ENCODE results near the gene PADI6.

GRCh38 chr1:17348593-17349234 is 23.3 kb upstream of the PADI6 start:
- TF ChIP-seq CTCF (IDR thresholded peaks at IDR 0.05; ENCODE audit: borderline replicate concordance, extremely low read depth, low read length, poor library complexity, severe bottlenecking) (no peak), EZH2 (IDR thresholded peaks at IDR 0.05; ENCODE audit: borderline replicate concordance, low read depth, low read length, severe bottlenecking) (no peak)
